ENCODE results near the gene MSANTD4.
"Not testable (repeated sequence)": the region's sequence is repeated elsewhere in the genome, so short reads cannot be mapped to it uniquely, and the experiment has no call there.

MSANTD4 gene

DNA sequence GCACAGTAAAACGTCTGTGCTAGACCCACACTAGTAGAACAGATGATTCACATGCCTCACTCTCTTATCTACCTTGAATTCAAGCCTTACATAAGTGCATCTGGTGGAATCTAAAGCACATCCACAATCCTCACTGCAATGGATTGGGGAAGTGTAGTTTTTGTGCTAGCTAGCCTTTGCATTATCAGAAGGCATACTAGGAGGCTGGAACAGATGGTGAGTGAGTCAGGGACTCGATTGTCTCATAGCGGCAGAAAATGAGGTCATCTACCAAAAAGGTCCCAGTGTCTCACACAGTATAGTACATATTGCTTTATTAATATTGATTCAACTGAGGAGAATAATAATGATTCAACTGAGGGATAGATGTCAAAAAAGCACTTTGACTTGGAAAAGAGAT, 9.3 kb downstream of the MSANTD4 start:
- no peak for FAIRE-seq

GRCh38 chr11:106011481-106011880, 10.6 kb downstream of the MSANTD4 start:
- FAIRE-seq = no peak

GRCh38 chr11:106003094-106003493, 18.9 kb downstream of the MSANTD4 start:
- not testable (repeated sequence) for FAIRE-seq

GRCh38 chr11:106001304-106002012, 20.6 kb downstream of the MSANTD4 start:
- no peak for FAIRE-seq

DNA sequence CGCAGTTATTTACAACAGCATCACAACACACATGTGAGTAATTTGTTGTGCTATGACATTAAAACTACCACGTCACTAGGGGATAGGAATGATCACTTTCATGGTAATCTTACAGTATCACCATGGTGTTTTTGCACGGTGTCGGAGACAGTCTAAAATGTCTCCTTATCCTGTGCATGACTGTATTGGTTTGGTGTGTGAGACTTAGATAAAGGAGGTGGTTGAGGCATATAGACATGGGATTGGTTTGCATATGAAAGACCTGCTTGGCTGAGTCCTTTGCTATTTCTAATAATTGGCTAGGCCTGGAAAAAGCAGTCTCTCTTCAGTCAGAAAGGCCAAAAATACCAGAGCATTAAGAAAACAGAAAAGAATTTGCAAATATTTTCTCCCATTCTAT, 30.2 kb downstream of the MSANTD4 start:
- no peak for FAIRE-seq

DNA sequence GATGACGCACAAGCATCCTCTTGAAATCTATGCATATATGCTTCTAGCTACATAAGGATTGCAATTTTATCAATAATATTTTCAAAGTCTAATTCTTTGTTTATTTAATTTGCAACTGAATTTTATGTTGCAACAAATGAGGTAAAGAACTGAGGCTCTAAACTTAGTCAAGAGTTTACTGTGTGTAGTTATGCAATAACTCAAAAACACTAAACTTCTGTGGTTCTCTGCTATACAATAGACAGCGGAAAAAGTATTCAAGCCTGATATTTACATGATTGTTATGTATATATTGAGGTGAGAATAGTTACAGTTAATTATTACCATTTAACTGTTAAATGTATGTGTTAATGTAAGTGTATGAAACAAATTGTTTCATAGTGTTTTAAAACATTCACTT, 32.9 kb downstream of the MSANTD4 start:
- no peak for FAIRE-seq

DNA sequence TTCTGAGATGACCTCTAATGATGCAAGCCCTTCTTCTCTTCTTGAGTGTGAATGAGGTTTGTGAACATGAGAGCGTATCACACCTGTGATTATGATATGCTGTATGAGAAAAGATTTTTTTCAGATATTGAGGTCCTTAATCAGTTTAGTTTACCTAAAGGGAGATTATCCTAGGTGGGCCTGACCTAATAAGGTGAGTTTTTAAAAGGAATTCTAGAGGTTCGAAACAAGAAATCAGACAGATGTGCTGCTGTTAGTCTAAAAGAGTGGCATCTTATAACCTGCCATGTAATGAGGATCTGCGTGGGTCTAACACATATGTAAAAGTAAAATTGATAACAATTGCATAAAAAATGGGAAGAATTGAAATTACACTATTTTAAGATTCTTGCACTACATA, 33.8 kb downstream of the MSANTD4 start:
- FAIRE-seq = no peak

- FAIRE-seq = no peak
Measured at GRCh38 chr11:105986554-105986953, 35.5 kb downstream of the MSANTD4 start.

DNA sequence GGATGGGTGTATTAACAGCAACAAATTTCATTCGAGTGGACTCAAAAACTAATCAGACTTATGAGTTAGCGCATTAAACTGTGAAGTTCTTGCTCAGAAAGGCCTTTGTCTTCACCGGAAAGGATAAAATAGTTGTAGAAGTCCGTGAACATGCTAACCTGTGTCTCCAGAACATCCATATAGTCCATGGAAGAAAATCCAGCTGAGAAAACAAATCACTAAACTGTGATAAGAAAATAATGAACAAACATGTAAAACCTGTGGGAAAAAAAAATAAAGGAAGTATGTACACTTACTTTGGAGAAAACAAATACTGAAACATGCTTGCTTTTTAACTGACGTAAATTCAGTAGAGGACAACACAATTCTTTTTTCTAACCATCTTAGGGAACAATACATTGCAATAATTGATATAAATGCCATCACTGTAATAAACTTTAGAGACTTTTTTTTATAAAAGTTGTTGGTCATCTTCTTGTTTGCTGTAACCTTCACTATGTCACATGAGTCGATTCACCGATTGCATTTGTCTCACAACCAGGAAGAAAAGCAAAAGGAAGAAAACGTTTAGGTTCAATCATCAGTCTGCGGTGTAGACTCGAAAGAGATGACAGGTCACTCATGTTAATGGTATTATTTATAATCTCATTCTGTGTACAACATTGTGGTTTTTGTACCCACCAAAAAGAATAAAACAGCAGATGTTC, 41.9 kb downstream of the MSANTD4 start:
- FAIRE-seq = no peak

DNA sequence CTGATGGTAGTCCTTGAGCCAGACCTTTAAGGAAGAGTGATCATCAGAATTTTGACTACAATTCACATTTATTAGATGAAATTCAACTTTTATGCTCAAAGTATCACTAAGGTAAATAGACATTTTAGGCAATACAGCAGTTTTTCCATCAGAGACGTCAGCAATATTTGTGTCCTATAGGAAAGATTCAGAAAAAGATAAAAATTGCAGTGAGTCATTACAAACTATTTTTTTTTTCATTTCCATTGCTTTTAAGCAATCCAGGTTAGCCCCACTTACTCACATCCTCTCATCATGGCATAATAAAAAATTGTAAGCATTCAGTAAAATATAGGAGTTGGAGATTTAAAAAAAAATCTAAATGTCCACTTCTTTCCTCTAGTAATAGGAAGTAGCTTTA, 46.9 kb downstream of the MSANTD4 start:
- no peak for FAIRE-seq

GRCh38 chr11:105969756-105970155, 52.3 kb downstream of the MSANTD4 start:
- FAIRE-seq = no peak

DNA sequence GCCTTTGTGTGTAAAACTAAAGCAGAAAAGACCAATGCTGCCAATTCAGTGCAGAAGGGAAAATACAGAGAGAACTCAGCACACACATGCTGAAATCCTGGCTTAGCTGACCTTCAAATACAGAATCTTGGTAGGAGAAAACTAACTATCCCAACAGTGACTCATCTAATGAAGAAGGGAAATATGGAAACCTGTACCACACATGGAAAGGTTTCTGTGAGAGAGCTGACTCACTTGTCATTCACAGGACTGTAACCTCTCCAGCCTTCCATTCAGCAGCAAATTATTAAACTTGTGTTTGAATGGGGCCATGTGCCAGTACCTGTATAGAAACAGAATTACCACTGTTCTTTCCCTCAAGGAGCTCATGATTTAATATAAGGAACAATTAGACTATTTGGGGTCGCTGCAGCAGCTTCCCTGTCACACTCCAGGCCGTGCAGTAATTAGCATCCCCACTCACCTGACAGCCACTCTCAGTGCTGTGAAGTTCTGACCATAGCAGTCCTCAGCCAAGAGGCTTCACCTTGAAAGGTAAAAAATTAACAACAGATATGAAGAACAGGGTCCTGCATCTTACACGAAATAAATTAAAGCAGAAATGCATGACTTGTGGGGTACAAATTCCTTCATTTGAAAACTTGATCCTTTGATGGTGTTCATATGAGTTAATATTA, 53.9 kb downstream of the MSANTD4 start:
- FAIRE-seq = no peak

DNA sequence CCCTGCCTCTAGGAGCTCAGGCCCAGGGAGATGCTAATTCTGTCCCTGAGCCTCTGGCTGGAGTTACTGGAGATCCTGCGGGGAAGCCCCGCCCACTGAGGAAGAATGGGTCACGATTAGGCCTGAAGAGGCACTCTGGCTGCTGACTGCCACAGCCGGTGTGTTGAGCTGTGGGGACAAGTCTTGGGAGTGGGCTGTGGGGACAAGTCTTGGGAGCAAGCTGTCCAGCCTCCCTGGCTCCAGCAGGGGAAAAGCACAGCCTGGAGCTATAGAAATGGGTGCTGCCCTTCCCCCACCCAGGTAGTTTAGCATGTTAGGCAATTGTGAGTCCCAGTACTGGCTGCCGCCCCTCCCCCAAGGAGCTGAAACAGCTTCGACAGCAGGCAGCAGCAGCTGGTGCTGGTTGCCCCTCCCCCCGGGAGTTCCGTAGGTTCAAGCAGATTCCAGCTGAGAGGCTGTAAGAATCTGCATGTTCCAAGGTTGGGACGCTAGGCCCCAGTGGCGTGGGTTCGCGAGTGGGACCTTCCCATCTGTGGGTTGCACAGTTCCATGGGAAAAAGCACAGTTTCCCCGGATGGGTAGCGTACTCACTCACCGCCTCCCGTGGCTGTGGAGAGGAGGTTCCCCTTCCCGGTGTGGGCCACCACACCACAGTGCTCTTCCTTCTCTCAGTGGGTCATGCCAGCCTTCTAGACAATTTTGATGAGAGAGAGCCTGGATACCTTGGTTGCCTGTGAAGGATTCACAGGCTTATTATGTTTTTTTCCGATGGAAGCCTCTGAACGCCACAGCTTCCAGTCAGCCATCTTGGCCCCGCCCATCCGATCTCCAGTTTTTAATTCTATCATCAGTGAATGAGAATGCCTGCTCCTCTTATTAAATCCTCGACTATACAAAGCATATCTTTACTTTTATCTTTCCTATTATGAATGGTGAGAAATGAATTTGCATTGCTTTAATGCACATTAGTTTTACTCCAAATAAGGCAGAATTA, 61.5 kb downstream of the MSANTD4 start:
- FAIRE-seq = no peak

Data from TTC549 (cell line).